Fibroblast of lung (primary cell): ENCODE data around the gene ATP2A1.

Experiments
- EZH2 ChIP-seq: IDR thresholded peaks from 2 replicates; pipeline ENCODE4 v1.5.1; 2012; ENCODE audit warnings: low read length, control low read depth, mild to moderate bottlenecking; ENCODE audit errors: missing control alignments
- TF ChIP-seq, protein P1 (sequence below), 2 donors: IDR thresholded peaks in 1 of 2; conservative IDR thresholded peaks in 1 of 2; 1 replicate in 1 of 2; 2 replicates in 1 of 2; pipeline ENCODE4 v1.5.1; 2011 to 2012; ENCODE audit warnings: low read length in 2 of 2, control low read depth in 1 of 2, inconsistent platforms in 1 of 2, low read depth in 1 of 2, mild to moderate bottlenecking in 1 of 2

DNA sequence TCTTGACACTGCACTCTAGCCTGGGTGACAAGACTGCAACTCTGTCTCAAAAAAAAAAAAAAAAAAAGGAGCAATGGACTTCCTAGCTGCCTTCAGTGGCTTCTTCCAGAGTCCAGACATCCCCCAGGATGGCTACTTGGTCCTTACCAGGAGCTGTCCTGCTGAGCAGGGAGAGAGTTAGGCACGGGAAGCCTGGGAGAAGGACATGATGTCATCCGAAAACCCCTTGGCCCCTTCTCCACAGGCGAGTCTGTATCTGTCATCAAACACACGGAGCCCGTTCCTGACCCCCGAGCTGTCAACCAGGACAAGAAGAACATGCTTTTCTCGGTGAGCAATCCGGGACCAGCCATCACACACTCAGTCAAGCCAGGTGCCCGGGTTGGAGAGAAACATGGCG is 8.7 kb downstream of the ATP2A1 start:
- TF ChIP-seq, protein P1, sequence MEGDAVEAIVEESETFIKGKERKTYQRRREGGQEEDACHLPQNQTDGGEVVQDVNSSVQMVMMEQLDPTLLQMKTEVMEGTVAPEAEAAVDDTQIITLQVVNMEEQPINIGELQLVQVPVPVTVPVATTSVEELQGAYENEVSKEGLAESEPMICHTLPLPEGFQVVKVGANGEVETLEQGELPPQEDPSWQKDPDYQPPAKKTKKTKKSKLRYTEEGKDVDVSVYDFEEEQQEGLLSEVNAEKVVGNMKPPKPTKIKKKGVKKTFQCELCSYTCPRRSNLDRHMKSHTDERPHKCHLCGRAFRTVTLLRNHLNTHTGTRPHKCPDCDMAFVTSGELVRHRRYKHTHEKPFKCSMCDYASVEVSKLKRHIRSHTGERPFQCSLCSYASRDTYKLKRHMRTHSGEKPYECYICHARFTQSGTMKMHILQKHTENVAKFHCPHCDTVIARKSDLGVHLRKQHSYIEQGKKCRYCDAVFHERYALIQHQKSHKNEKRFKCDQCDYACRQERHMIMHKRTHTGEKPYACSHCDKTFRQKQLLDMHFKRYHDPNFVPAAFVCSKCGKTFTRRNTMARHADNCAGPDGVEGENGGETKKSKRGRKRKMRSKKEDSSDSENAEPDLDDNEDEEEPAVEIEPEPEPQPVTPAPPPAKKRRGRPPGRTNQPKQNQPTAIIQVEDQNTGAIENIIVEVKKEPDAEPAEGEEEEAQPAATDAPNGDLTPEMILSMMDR (conservative IDR thresholded peaks at IDR 0.05 in 1 of 2, IDR thresholded peaks at IDR 0.05 in 1 of 2; ENCODE audit: low read depth in 1 of 2, low read length in 2 of 2): no peak
- TF ChIP-seq EZH2: no peak
